Stimulated activated CD8-positive, alpha-beta memory T cell treated with anti-CD3 and anti-CD28 coated beads, Interleukin-4, amount 100 ng/mL, for 1 hour (primary cell): ENCODE results near the gene LAPTM5.

Source experiments
- DNase-seq, 2 donors: peaks; one replicate each; pipeline ENCODE4 v3.0.0-alpha.2; 2020; ENCODE audit warnings: low read depth in 2 of 2, low spot score in 1 of 2

Gene LAPTM5

DNA sequence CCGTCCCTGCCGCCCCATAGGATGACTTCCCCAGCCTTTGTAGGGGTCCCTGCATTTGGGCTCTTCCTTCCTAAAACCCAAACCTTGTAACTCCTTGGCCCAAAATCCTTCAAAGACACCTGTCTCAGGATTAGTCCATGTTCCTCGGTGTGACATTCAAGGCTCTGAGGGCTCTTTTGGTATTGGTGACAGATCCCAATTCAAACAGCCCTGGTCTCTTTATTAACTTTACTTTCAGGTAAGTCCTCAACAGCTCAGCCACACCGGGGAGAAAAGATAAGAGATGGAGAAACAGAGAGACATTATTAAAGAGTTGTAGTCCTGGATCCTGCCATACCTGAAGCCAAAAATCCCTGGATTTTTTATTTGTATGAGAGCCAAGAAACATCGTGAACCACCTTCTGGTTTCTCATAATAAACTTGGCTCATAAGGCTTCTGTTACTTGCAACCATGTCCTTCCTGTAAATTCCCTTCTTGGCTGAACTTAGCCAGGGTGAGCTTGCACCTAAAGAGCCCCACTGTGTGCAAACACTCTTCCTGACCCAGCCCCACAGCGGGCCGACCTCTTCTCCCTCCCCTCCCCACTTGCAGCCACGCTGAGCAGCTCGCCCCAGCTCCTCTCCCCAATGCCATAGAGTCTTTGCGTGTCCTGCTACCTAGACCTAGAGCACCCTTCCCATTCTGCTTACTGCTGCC lies 26.3 kb downstream of the LAPTM5 start:
- DNase-seq, result no peak

- DNase-seq, result no peak
These were observed 27.0 kb downstream of the LAPTM5 start for GRCh38 chr1:30730346-30731108.

DNA sequence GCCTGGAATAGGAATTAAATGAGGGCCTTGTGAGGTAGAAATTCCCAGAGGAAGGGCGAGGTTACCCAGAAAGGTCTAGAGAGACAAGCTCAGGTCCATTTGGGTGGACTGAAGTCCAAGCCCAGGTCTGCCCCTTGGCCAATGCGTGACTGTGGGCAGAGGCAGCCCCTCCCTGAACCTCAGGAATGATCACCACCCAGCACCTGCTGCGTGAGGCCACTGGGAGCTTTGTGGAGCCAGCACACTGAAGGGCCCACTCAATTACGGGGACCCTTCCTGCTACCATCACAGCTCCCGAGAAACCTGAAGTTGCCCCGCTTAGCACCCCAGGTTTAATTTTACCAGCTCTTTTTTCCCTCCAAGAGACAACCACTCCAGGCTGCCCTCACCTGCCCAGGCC lies 27.7 kb downstream of the LAPTM5 start:
- DNase-seq, result no peak

- no peak for DNase-seq
These were observed 28.5 kb downstream of the LAPTM5 start for GRCh38 chr1:30728832-30729638.

DNA sequence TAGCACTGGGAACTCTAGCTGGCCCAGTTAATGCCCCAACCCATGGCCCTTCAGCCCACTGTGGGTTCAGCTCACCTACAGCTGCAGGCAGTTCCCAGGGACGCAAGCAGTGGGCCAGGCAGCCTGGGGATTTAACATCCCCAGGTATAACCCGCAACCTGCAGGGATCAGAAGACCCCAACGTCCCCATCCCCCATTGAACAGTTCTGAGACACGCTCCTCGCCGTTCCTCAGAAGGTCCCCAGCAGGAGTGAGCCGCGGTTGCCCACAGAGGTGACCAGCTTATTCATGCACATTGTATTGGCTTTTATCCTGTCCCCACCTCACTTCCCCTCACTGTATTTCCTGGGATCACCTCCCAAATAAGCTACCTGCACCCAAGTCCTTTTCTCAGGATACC lies 29.2 kb downstream of the LAPTM5 start:
- DNase-seq, result no peak

DNA sequence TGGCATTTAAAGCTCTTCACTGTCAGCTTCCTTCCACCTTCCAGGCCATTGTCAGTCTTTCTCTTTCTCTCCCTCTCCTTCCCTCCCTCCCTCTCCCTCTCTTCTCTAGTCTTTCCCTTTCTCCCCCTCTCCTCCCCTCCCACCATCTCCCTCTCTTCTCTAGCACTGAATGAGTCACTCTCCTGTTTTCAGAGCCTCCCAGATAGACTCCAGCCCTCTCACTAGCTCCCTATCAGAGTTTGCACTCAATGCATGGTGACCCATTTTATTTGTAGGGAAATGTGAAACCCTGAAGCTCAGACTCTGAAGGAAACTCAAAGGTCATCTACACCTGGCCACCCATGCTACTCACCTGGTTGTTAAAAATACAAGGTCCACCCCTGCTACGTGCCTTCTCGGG lies 29.8 kb downstream of the LAPTM5 start:
- no peak for DNase-seq

- DNase-seq, result no peak
These were observed 30.5 kb downstream of the LAPTM5 start for GRCh38 chr1:30726773-30727684.

GRCh38 chr1:30726236-30726635 lies 31.3 kb downstream of the LAPTM5 start:
- DNase-seq, result no peak

DNA sequence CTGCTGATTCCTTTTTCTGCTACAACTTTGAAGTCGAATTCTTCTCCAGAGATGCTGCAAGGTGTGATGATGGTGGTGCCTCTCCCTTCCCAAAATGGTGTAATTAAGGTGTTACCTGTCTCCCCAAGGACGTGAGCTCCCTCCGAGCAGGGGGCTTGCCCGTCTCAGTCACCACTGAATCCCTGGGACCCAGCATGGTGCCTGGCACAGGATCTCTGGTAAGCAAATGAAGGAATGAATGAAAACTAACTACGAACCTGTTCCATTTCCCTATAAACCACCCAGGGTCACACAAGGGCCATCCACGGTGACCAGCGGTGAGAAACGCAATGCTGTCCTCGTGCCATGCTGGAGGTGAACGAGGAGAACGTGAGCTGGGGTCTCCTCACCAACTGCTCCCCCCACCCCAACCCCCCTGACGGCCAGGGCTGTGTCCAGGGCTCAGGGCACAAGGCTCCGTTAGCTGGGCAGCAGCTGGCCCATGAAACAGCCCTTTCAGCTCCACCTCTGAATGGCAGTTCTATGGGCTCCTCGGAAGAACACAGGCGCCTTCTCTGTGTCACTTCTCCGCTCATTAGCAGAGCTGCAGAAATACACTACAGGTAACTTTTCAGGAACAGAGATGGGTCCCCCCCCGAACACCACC lies 32.0 kb downstream of the LAPTM5 start:
- no peak for DNase-seq

- DNase-seq, result no peak
These were observed 32.7 kb downstream of the LAPTM5 start for GRCh38 chr1:30724655-30725421.

- no peak for DNase-seq
These were observed 33.4 kb downstream of the LAPTM5 start for GRCh38 chr1:30724175-30724574.

- DNase-seq, result no peak
These were observed 34.2 kb downstream of the LAPTM5 start, which contains the start of gene MATN1 for GRCh38 chr1:30723331-30723755. Gene MATN1 (minus strand): TSS chr1:30723585. CDS start chr1:30723551, 34 bp downstream.

DNA sequence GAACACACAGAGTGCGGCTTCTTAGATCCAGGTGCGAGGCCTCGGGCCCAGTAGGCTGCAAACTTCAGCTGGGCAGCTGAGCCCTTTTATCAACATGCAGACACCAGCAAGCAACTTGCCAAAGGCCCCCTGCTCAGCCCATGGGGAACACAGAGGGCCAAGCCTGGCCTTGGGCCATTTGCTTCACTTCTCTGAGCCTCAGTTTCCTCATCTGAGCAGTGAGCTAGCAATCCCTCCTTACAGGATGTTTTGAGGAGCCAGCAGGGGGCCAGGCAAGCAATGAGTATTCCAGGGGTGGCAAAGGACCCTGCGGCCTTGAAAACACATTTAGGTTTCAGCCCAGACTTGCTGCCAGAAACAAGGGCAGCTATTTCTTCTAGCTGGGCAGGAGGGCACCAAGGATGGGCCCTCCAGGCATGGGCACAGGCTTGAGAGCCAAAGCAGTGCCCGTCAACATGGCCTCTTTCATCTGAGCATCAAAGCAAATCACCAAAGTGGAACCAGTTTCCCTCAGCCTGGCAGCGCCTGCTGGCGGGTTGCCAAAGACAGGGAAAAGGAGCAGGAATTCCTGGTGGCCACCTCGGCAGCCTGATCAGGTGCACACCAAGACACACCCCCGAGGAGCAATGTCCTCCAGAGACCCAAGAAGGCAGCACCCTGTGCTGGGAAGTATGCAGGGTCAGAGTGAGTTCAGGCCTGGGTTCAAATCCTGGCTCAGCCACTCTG lies 35.6 kb downstream of the LAPTM5 start:
- DNase-seq, result no peak

DNA sequence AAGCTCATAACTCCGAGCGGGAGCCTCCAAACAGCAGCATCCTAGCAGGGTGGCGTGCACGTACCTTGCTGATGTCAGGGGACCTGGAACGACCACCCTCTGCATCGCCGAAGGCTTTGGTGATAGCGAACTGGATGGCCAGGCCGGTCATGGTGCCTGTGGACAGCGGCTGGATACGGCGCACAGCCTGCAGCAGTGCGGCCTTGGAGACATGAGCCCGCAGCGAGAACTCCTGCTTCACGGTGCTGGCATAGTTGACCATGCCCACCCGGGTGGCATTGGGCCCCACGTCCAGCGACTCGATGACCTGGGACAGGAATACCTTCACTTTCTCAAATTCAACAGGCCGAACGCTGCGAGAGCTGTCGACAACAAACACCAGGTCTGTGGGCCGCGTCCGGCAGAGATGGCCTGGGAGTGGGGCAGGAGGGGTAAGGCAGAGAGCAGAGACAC lies 36.2 kb downstream of the LAPTM5 start:
- DNase-seq, result no peak

GRCh38 chr1:30720271-30721223 lies 37.0 kb downstream of the LAPTM5 start:
- DNase-seq, result no peak

DNA sequence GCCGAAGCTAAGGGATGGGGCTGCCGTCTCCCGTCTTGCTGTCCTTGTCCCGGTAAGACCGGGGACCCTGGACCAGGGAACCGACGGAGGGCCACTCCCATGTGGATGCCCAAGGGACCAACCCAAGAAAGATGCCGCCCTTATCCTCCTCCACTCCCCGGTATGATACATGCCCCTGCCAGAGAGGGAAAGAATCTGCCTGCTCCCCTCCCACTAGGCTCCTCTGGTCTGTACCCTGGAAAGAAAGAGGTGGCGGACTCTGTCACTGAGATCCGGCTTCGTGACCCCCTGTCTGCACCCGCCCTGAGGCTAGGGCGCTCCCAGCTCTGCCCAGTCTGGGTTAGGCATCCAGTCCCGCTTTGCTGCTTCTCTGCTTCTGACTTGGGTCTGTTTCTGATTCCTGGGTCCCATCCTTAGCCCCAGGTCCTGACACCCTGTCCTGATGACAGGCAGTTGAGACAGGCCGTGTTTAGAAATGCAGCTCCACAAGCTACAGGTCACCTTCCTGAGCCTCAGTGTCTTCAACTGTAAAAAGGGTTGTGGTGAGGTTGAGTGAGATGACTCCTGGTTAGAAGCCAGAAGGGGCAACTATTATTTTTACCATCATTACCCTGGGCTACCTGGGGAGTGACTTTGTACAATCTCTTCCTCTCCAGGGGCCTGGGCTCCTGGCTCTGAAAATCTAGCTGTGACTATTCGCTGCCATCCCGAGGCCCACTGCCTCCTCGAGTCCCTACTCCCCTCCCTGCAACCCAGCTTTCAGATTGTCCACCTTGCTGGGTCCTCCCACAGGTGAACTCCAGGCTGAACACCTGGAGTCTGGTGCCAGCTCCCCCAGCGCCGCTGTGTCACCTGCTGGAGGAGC lies 37.9 kb downstream of the LAPTM5 start:
- no peak for DNase-seq
